Epithelial cell of esophagus (primary cell): Measurements from ENCODE around the gene PIK3R4.

ENCODE experiments used
- DNase-seq: peaks from one replicate; pipeline ENCODE4 v3.0.0; 2010; ENCODE audit warnings: low read depth
- H3K4me3 ChIP-seq: 2 replicates; pipeline ENCODE4 v1.5.1; 2011; ENCODE audit warnings: mild to moderate bottlenecking, low read length, control low read depth
- CTCF ChIP-seq: IDR thresholded peaks from 2 replicates; pipeline ENCODE4 v1.5.1; 2011; ENCODE audit warnings: low read depth, mild to moderate bottlenecking, low read length, control low read depth, inconsistent platforms; ENCODE audit not compliant: insufficient read depth; ENCODE audit errors: missing control alignments

The PIK3R4 gene

GRCh38 chr3:130711565-130712324, 34.9 kb downstream of the PIK3R4 start:
- H3K4me3 ChIP-seq, result no peak overlapping the region
- DNase-seq, result no peak
- TF ChIP-seq CTCF, result no peak

- no peak for DNase-seq
These were observed 37.0 kb downstream of the PIK3R4 start for GRCh38 chr3:130709671-130710070.

GRCh38 chr3:130707902-130708601, 38.6 kb downstream of the PIK3R4 start:
- TF ChIP-seq CTCF, result no peak
- DNase-seq, result no peak
- no peak overlapping the region for H3K4me3 ChIP-seq

More at GRCh38 chr3:130709671-130710070, 37.0 kb downstream of the PIK3R4 start:
- no peak for TF ChIP-seq CTCF
- no peak overlapping the region for H3K4me3 ChIP-seq

GRCh38 chr3:130705501-130705900, 41.1 kb downstream of the PIK3R4 start:
- TF ChIP-seq CTCF, result no peak

GRCh38 chr3:130702985-130703384, 43.6 kb downstream of the PIK3R4 start:
- no peak overlapping the region for H3K4me3 ChIP-seq
- no peak for DNase-seq
- TF ChIP-seq CTCF, result no peak

More at GRCh38 chr3:130705501-130705900, 41.1 kb downstream of the PIK3R4 start:
- no peak overlapping the region for H3K4me3 ChIP-seq
- DNase-seq, result peak; percentile 12

- H3K4me3 ChIP-seq, result no peak overlapping the region
- no peak for DNase-seq
- TF ChIP-seq CTCF, result no peak
These were observed 46.1 kb downstream of the PIK3R4 start for GRCh38 chr3:130700541-130700940.

GRCh38 chr3:130699765-130700164, 46.9 kb downstream of the PIK3R4 start:
- no peak overlapping the region for H3K4me3 ChIP-seq
- peak; percentile 55 for DNase-seq
- TF ChIP-seq CTCF, result peak; percentile 58
